ENCODE results near the gene TRAPPC3L. TPM values are rescaled to one million over a fixed set of nuclear protein-coding genes. Genes with fewer than 3 reads are reported as not detected.

TRAPPC3L gene
- total RNA-seq, 1 donor from 2014 or later = not detected

DNA sequence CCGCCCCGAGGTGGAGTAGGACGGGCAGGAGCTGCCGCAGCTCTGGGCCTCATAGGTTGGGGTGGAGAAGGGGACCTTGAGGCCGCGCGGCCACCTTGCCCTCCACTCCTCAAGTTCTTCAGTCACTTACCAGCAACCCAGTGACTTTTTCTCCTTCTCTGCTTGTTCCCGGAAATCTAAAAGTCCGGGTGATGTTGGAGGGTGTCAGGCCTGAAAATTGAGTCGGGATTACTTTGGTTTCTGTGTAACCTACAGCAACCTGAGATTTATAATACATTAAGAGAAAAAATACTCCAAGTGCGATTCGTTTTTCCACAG is 26.2 kb upstream of the TRAPPC3L start:
- H3K36me3 Mint-ChIP-seq (ENCODE audit: low read depth) = peaks cover 9% of the 10 kb centered on the region
- H3K9me3 Mint-ChIP-seq (ENCODE audit: low read depth) = no peaks in the 10 kb centered on the region
- H3K27me3 Mint-ChIP-seq (ENCODE audit: low read depth) = peaks cover 4% of the 10 kb centered on the region
- H3K4me1 Mint-ChIP-seq (ENCODE audit: low read depth) = peaks cover 43% of the 10 kb centered on the region
- peak overlapping the region; percentile 97 for H3K4me3 Mint-ChIP-seq (ENCODE audit: unreplicated experiment)
- peak overlapping the region; percentile 96 for H3K27ac Mint-ChIP-seq (ENCODE audit: unreplicated experiment)
- TF ChIP-seq CTCF (IDR thresholded peaks at IDR 0.05) = peak; percentile 16
- DNase-seq (ENCODE audit: low spot score) = no peak

GRCh38 chr6:116570856-116571682 is 25.6 kb upstream of the TRAPPC3L start, which contains the start of gene RWDD1:
Gene RWDD1 (plus strand): TSS chr6:116571504. CDS start chr6:116571583, 79 bp downstream.
- H3K9me3 Mint-ChIP-seq (ENCODE audit: low read depth) = no peaks in the 10 kb centered on the region
- H3K4me1 Mint-ChIP-seq (ENCODE audit: low read depth) = peaks cover 38% of the 10 kb centered on the region
- peak; percentile 38 for TF ChIP-seq CTCF (IDR thresholded peaks at IDR 0.05)
- peak within 1 kb of the TSS; percentile 97 for H3K27ac Mint-ChIP-seq (ENCODE audit: unreplicated experiment)
- peaks cover 4% of the 10 kb centered on the region for H3K36me3 Mint-ChIP-seq (ENCODE audit: low read depth)
- peak; percentile 100 for DNase-seq (ENCODE audit: low spot score)
- H3K27me3 Mint-ChIP-seq (ENCODE audit: low read depth) = peaks cover 4% of the 10 kb centered on the region
- peak within 1 kb of the TSS; percentile 97 for H3K4me3 Mint-ChIP-seq (ENCODE audit: unreplicated experiment)

- H3K4me1 Mint-ChIP-seq (ENCODE audit: low read depth) = peaks cover 29% of the 10 kb centered on the region
- H3K27me3 Mint-ChIP-seq (ENCODE audit: low read depth) = peaks cover 4% of the 10 kb centered on the region
- no peak overlapping the region for H3K4me3 Mint-ChIP-seq (ENCODE audit: unreplicated experiment)
- no peak for DNase-seq (ENCODE audit: low spot score)
- TF ChIP-seq CTCF (IDR thresholded peaks at IDR 0.05) = no peak
- peaks cover under 1% of the 10 kb centered on the region for H3K36me3 Mint-ChIP-seq (ENCODE audit: low read depth)
- no peak overlapping the region for H3K27ac Mint-ChIP-seq (ENCODE audit: unreplicated experiment)
- no peaks in the 10 kb centered on the region for H3K9me3 Mint-ChIP-seq (ENCODE audit: low read depth)
These were observed 23.6 kb upstream of the TRAPPC3L start for GRCh38 chr6:116568821-116569755.

DNA sequence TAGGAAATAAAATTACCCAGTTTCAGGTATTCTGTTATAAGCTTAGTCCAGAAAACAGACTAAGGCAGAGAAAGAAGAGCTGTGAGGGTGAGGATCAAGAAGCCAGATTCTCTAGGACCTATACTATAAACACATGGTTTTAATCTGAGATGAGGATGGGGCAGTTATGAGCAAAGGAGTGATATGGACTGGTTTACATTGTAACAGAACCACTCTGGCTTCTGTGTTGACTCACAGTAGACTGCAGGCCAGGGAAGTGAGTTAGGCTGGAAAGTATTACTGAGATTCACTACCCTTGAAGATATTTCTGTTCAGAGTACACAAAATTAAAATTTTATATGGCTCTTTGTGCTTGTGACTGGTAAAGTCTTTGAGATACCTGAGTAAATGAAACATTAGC is 22.6 kb upstream of the TRAPPC3L start:
- Mint-ChIP-seq H3K4me3 (ENCODE audit: unreplicated experiment) (no peak overlapping the region), H3K4me1 (ENCODE audit: low read depth) (peaks cover 20% of the 10 kb centered on the region), H3K36me3 (ENCODE audit: low read depth) (no peaks in the 10 kb centered on the region), H3K9me3 (ENCODE audit: low read depth) (no peaks in the 10 kb centered on the region), H3K27me3 (ENCODE audit: low read depth) (peaks cover 4% of the 10 kb centered on the region), H3K27ac (ENCODE audit: unreplicated experiment) (no peak overlapping the region)
- no peak for DNase-seq (ENCODE audit: low spot score)
- TF ChIP-seq CTCF (IDR thresholded peaks at IDR 0.05) = no peak

All from chondrocyte (in vitro differentiated cells).